HEK293 (cell line): ENCODE measurements around the gene VSIG1.
A peak's percentile ranks its signal among the peaks of the same experiment; 100 is the strongest.

Experiments
- CTCF ChIA-PET: fragments of 350-600 bp; formaldehyde crosslinking; extraction: SDS; loops from one replicate; lab custom pipeline; 2021; ENCODE audit warnings: antibody characterized with exemption; lab: Yijun Ruan, JAX
- POLR2A ChIA-PET: fragments of 300-600 bp; formaldehyde crosslinking; extraction: SDS; loops from one replicate; lab custom pipeline; 2020; ENCODE audit warnings: antibody characterized with exemption, inconsistent platforms; lab: Yijun Ruan, JAX
- H3K27ac ChIP-seq: fragments of 200-500 bp; sonication (Bioruptor generic); 2 replicates; pipeline ENCODE4 v1.5.1; 2014; ENCODE audit warnings: low read depth, low read length, control low read depth, inconsistent platforms; ENCODE audit errors: extremely low read depth
- H3K36me3 ChIP-seq, 2 experiments: fragments of 200-500 bp in 1 of 2; sonication (Bioruptor generic) in 1 of 2; 1 replicate in 1 of 2; 2 replicates in 1 of 2; pipeline ENCODE4 v1.5.1; 2014 to 2017; ENCODE audit warnings: inconsistent platforms in 2 of 2, low read length in 2 of 2; ENCODE audit not compliant: control insufficient read depth in 2 of 2, insufficient read depth in 1 of 2
- H3K4me1 ChIP-seq: fragments of 200-500 bp; sonication (Bioruptor generic); 2 replicates; pipeline ENCODE4 v1.5.1; 2014; ENCODE audit warnings: mild to moderate bottlenecking, low read length, inconsistent platforms; ENCODE audit not compliant: control insufficient read depth, insufficient read depth
- H3K4me3 ChIP-seq: 2 replicates; pipeline ENCODE4 v1.5.1; 2011; ENCODE audit warnings: low read depth, mild to moderate bottlenecking, control low read depth, low read length, moderate library complexity
- H3K9me3 ChIP-seq: fragments of 200-500 bp; sonication (Bioruptor generic); 2 replicates; pipeline ENCODE4 v1.5.1; 2014; ENCODE audit warnings: low read depth, low read length, inconsistent platforms; ENCODE audit not compliant: control insufficient read depth, insufficient read depth
- EGR2 ChIP-seq: fragments of 450-650 bp; formaldehyde crosslinking; IDR thresholded peaks from 2 replicates; pipeline ENCODE4 v1.5.1; 2016; ENCODE audit warnings: low read depth, missing biosample characterization, missing genetic modification characterization
- HIC1 ChIP-seq: fragments of 450-650 bp; formaldehyde crosslinking; IDR thresholded peaks from 2 replicates; pipeline ENCODE4 v1.5.1; 2016; ENCODE audit warnings: missing biosample characterization, missing genetic modification characterization
- KLF1 ChIP-seq: fragments of 450-650 bp; formaldehyde crosslinking; IDR thresholded peaks from 2 replicates; pipeline ENCODE4 v1.5.1; 2016; ENCODE audit warnings: missing biosample characterization, missing genetic modification characterization
- SCRT1 ChIP-seq: fragments of 450-650 bp; formaldehyde crosslinking; IDR thresholded peaks from 2 replicates; pipeline ENCODE4 v1.5.1; 2016; ENCODE audit warnings: missing biosample characterization, missing genetic modification characterization, borderline replicate concordance
- SP7 ChIP-seq: fragments of 450-650 bp; formaldehyde crosslinking; IDR thresholded peaks from 2 replicates; pipeline ENCODE4 v1.5.1; 2016; ENCODE audit warnings: missing biosample characterization, missing genetic modification characterization
- ZBTB20 ChIP-seq: fragments of 450-650 bp; formaldehyde crosslinking; IDR thresholded peaks from 2 replicates; pipeline ENCODE4 v1.5.1; 2016; ENCODE audit warnings: missing biosample characterization, missing genetic modification characterization
- ZBTB48 ChIP-seq: fragments of 450-650 bp; formaldehyde crosslinking; IDR thresholded peaks from 2 replicates; pipeline ENCODE4 v1.5.1; 2016; ENCODE audit warnings: missing biosample characterization, missing genetic modification characterization
- ZIC2 ChIP-seq: fragments of 450-650 bp; formaldehyde crosslinking; IDR thresholded peaks from 2 replicates; pipeline ENCODE4 v1.5.1; 2016; ENCODE audit warnings: missing biosample characterization, missing genetic modification characterization
- ZNF174 ChIP-seq: fragments of 450-650 bp; formaldehyde crosslinking; IDR thresholded peaks from 2 replicates; pipeline ENCODE4 v1.5.0; 2017; ENCODE audit warnings: missing biosample characterization, mild to moderate bottlenecking, missing genetic modification characterization
- ZNF2 ChIP-seq: fragments of 450-650 bp; formaldehyde crosslinking; IDR thresholded peaks from 2 replicates; pipeline ENCODE4 v1.5.1; 2016; ENCODE audit warnings: missing biosample characterization, missing genetic modification characterization
- ZNF248 ChIP-seq: fragments of 450-650 bp; formaldehyde crosslinking; IDR thresholded peaks from 2 replicates; pipeline ENCODE4 v1.5.1; 2017; ENCODE audit warnings: missing biosample characterization, missing genetic modification characterization
- ZNF26 ChIP-seq: fragments of 450-650 bp; formaldehyde crosslinking; IDR thresholded peaks from 2 replicates; pipeline ENCODE4 v1.5.1; 2016; ENCODE audit warnings: missing biosample characterization, missing genetic modification characterization
- ZNF324 ChIP-seq: fragments of 450-650 bp; formaldehyde crosslinking; IDR thresholded peaks from 2 replicates; pipeline ENCODE4 v1.5.1; 2016; ENCODE audit warnings: missing biosample characterization, missing genetic modification characterization
- ZNF391 ChIP-seq: fragments of 450-650 bp; formaldehyde crosslinking; IDR thresholded peaks from 2 replicates; pipeline ENCODE4 v1.5.1; 2016; ENCODE audit warnings: low read depth, missing biosample characterization, missing genetic modification characterization, borderline replicate concordance
- ZNF518A ChIP-seq: fragments of 450-650 bp; formaldehyde crosslinking; conservative IDR thresholded peaks from 2 replicates; pipeline ENCODE4 v1.5.1; 2016; ENCODE audit warnings: low read depth, missing biosample characterization, missing genetic modification characterization
- ZNF600 ChIP-seq: fragments of 450-650 bp; formaldehyde crosslinking; IDR thresholded peaks from 2 replicates; pipeline ENCODE4 v1.5.1; 2016; ENCODE audit warnings: missing biosample characterization, missing genetic modification characterization
- ZNF610 ChIP-seq: fragments of 450-650 bp; formaldehyde crosslinking; IDR thresholded peaks from 2 replicates; pipeline ENCODE4 v1.5.1; 2016; ENCODE audit warnings: missing biosample characterization, missing genetic modification characterization, borderline replicate concordance
- TF ChIP-seq, protein P1 (sequence below): fragments of 450-650 bp; formaldehyde crosslinking; IDR thresholded peaks from 2 replicates; pipeline ENCODE4 v1.5.1; 2016; ENCODE audit warnings: missing biosample characterization, missing genetic modification characterization
- TF ChIP-seq, protein P2 (sequence below): fragments of 450-650 bp; formaldehyde crosslinking; IDR thresholded peaks from 2 replicates; pipeline ENCODE4 v1.5.1; 2017; ENCODE audit warnings: missing biosample characterization, missing genetic modification characterization
- TF ChIP-seq, protein P3 (sequence below): fragments of 450-650 bp; formaldehyde crosslinking; IDR thresholded peaks from 2 replicates; pipeline ENCODE4 v1.5.1; 2017; ENCODE audit warnings: missing biosample characterization, missing genetic modification characterization

The VSIG1 gene

GRCh38 chrX:108091264-108091877, 46.5 kb downstream of the VSIG1 start, which contains the start of the genes ATG4A and PSMD10 (continued):
- no peak; the same call in 1 of the 2 replicates for TF ChIP-seq ZNF518A (tag by site-specific recombination)
- TF ChIP-seq, protein P1, sequence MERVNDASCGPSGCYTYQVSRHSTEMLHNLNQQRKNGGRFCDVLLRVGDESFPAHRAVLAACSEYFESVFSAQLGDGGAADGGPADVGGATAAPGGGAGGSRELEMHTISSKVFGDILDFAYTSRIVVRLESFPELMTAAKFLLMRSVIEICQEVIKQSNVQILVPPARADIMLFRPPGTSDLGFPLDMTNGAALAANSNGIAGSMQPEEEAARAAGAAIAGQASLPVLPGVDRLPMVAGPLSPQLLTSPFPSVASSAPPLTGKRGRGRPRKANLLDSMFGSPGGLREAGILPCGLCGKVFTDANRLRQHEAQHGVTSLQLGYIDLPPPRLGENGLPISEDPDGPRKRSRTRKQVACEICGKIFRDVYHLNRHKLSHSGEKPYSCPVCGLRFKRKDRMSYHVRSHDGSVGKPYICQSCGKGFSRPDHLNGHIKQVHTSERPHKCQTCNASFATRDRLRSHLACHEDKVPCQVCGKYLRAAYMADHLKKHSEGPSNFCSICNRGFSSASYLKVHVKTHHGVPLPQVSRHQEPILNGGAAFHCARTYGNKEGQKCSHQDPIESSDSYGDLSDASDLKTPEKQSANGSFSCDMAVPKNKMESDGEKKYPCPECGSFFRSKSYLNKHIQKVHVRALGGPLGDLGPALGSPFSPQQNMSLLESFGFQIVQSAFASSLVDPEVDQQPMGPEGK (tag by site-specific recombination), result peak; percentile 71
- TF ChIP-seq ZNF391 (tag by site-specific recombination), result no peak
- TF ChIP-seq SCRT1 (tag by site-specific recombination), result 0 out of 2 replicates have a peak, but pooled peaks have one; percentile 47
- TF ChIP-seq ZBTB20, result peak; percentile 87; the same call in 1 of the 2 replicates

- Histone ChIP-seq H3K9me3 (no peaks in the 10 kb centered on the region), H3K27ac (peak overlapping the region; percentile 4; the same call in 1 of the 2 replicates), H3K4me1 (no peaks in the 10 kb centered on the region), H3K4me3 (peak overlapping the region; percentile 70), H3K36me3 (peaks cover 3 to 15% of the 10 kb centered on the region in 2 experiments; a peak in 2 of 3 replicates)
- POLR2A ChIA-PET, result interaction anchor here (0.6 to 1.1 kb wide), 4 partner anchors 11 to 417 kb away, joined by 3 to 8 read pairs (median 4); no protein-coding TSS in a partner anchor
- CTCF ChIA-PET, result interaction anchor here (1.1 kb wide), 1 partner anchor 18 kb away, joined by 3 read pairs; no protein-coding TSS in a partner anchor
- peak; percentile 73 for TF ChIP-seq ZNF600 (tag by site-specific recombination)
- TF ChIP-seq ZNF610 (tag by site-specific recombination), result peak; percentile 53; the same call in 1 of the 2 replicates
- TF ChIP-seq ZBTB48, result peak; percentile 70; the same call in 1 of the 2 replicates
- TF ChIP-seq ZNF26 (tag by site-specific recombination), result no peak
- TF ChIP-seq ZNF324 (tag by site-specific recombination), result 0 out of 2 replicates have a peak, but pooled peaks have one; percentile 29
- peak; percentile 5; the same call in 1 of the 2 replicates for TF ChIP-seq SP7 (tag by site-specific recombination)
- TF ChIP-seq HIC1 (tag by site-specific recombination), result peak; percentile 84
- TF ChIP-seq, protein P2, sequence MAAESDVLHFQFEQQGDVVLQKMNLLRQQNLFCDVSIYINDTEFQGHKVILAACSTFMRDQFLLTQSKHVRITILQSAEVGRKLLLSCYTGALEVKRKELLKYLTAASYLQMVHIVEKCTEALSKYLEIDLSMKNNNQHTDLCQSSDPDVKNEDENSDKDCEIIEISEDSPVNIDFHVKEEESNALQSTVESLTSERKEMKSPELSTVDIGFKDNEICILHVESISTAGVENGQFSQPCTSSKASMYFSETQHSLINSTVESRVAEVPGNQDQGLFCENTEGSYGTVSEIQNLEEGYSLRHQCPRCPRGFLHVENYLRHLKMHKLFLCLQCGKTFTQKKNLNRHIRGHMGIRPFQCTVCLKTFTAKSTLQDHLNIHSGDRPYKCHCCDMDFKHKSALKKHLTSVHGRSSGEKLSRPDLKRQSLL (tag by site-specific recombination), result no peak
- peak; percentile 22; the same call in 1 of the 2 replicates for TF ChIP-seq EGR2 (tag by site-specific recombination)
- TF ChIP-seq ZNF174, result no peak
- TF ChIP-seq ZBTB20, result peak; percentile 69
- TF ChIP-seq, protein P3, sequence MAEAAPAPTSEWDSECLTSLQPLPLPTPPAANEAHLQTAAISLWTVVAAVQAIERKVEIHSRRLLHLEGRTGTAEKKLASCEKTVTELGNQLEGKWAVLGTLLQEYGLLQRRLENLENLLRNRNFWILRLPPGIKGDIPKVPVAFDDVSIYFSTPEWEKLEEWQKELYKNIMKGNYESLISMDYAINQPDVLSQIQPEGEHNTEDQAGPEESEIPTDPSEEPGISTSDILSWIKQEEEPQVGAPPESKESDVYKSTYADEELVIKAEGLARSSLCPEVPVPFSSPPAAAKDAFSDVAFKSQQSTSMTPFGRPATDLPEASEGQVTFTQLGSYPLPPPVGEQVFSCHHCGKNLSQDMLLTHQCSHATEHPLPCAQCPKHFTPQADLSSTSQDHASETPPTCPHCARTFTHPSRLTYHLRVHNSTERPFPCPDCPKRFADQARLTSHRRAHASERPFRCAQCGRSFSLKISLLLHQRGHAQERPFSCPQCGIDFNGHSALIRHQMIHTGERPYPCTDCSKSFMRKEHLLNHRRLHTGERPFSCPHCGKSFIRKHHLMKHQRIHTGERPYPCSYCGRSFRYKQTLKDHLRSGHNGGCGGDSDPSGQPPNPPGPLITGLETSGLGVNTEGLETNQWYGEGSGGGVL (tag by site-specific recombination), result peak; percentile 79
- TF ChIP-seq ZIC2, result peak; percentile 47
- no peak for TF ChIP-seq ZNF248
- 0 out of 2 replicates have a peak, but pooled peaks have one; percentile 9 for TF ChIP-seq KLF1 (tag by site-specific recombination)
- TF ChIP-seq ZNF2, result 0 out of 2 replicates have a peak, but pooled peaks have one; percentile 32
These were observed 47.0 kb downstream of the VSIG1 start for GRCh38 chrX:108091878-108092291.
